SK-N-SH treated with all-trans-retinoic acid at 6 μM for 48 hours (cell line): Measurements from ENCODE around the gene NRF1.
"Not testable (repeated sequence)": the region's sequence is repeated elsewhere in the genome, so short reads cannot be mapped to it uniquely, and the experiment has no call there.

Source experiments
- ATAC-seq: fragments of 200-7000 bp; cut with Tn5 transposase; 3 replicates; pipeline ENCODE4 v1.9.1; 2020; ENCODE audit warnings: mild to moderate bottlenecking, moderate library complexity
- ARNTL ChIP-seq: fragments of 450-650 bp; formaldehyde crosslinking; IDR thresholded peaks from 2 replicates; pipeline ENCODE4 v1.5.0; 2020; ENCODE audit warnings: low read depth, mild to moderate bottlenecking, moderate library complexity, borderline replicate concordance
- BACH2 ChIP-seq: fragments of 250-450 bp; sonication (Bioruptor Pico); IDR thresholded peaks from 2 replicates; pipeline ENCODE4 v1.9.0; 2021; ENCODE audit warnings: mild to moderate bottlenecking, borderline replicate concordance
- CREB5 ChIP-seq: fragments of 250-450 bp; sonication (Bioruptor Pico); IDR thresholded peaks from 2 replicates; pipeline ENCODE4 v1.5.1; 2020; ENCODE audit warnings: low read depth, mild to moderate bottlenecking, moderate library complexity
- CSDC2 ChIP-seq: fragments of 250-450 bp; sonication (Bioruptor Pico); IDR thresholded peaks from 2 replicates; pipeline ENCODE4 v1.5.0; 2020; ENCODE audit warnings: mild to moderate bottlenecking, moderate library complexity
- CSRNP3 ChIP-seq: fragments of 250-450 bp; sonication (Bioruptor Pico); IDR thresholded peaks from 2 replicates; pipeline ENCODE4 v1.5.1; 2021; ENCODE audit warnings: mild to moderate bottlenecking, moderate library complexity
- ESRRG ChIP-seq: fragments of 250-450 bp; sonication (Bioruptor Pico); IDR thresholded peaks from 2 replicates; pipeline ENCODE4 v1.6.1; 2021; ENCODE audit warnings: mild to moderate bottlenecking
- GLIS3 ChIP-seq: fragments of 250-450 bp; sonication (Bioruptor Pico); IDR thresholded peaks from 2 replicates; pipeline ENCODE4 v1.5.0; 2020; ENCODE audit warnings: mild to moderate bottlenecking, moderate library complexity
- ISL1 ChIP-seq: fragments of 250-450 bp; sonication (Bioruptor Pico); IDR thresholded peaks from 2 replicates; pipeline ENCODE4 v2.1.2; 2022; ENCODE audit warnings: mild to moderate bottlenecking, moderate library complexity
- PATZ1 ChIP-seq: fragments of 250-450 bp; sonication (Bioruptor Pico); IDR thresholded peaks from 2 replicates; pipeline ENCODE4 v1.8.0; 2020; ENCODE audit warnings: mild to moderate bottlenecking, moderate library complexity, borderline replicate concordance
- POU6F1 ChIP-seq: fragments of 250-450 bp; sonication (Bioruptor Pico); IDR thresholded peaks from 2 replicates; pipeline ENCODE4 v1.8.0; 2021; ENCODE audit warnings: low read depth, mild to moderate bottlenecking, moderate library complexity, borderline replicate concordance
- PPARA ChIP-seq: fragments of 250-450 bp; sonication (Bioruptor Pico); IDR thresholded peaks from 2 replicates; pipeline ENCODE4 v1.5.0; 2020; ENCODE audit warnings: mild to moderate bottlenecking, borderline replicate concordance
- RARB ChIP-seq: fragments of 250-450 bp; sonication (Bioruptor Pico); IDR thresholded peaks from 2 replicates; pipeline ENCODE4 v1.8.0; 2021; ENCODE audit warnings: mild to moderate bottlenecking, moderate library complexity
- SNAI2 ChIP-seq: fragments of 250-450 bp; sonication (Bioruptor Pico); IDR thresholded peaks from 2 replicates; pipeline ENCODE4 v1.5.0; 2020; ENCODE audit warnings: mild to moderate bottlenecking, moderate library complexity
- TCF4 ChIP-seq: fragments of 250-450 bp; sonication (Bioruptor Pico); IDR thresholded peaks from 2 replicates; pipeline ENCODE4 v1.8.0; 2021; ENCODE audit warnings: mild to moderate bottlenecking, moderate library complexity, borderline replicate concordance
- TOX ChIP-seq: fragments of 250-450 bp; sonication (Bioruptor Pico); IDR thresholded peaks from 2 replicates; pipeline ENCODE4 v1.8.0; 2021; ENCODE audit warnings: mild to moderate bottlenecking, moderate library complexity, borderline replicate concordance
- ZC3H10 ChIP-seq: fragments of 250-450 bp; sonication (Bioruptor Pico); IDR thresholded peaks from 2 replicates; pipeline ENCODE4 v1.5.1; 2021; ENCODE audit warnings: mild to moderate bottlenecking, moderate library complexity
- ZFP3 ChIP-seq: fragments of 250-450 bp; sonication (Bioruptor Pico); IDR thresholded peaks from 2 replicates; pipeline ENCODE4 v1.5.0; 2020; ENCODE audit warnings: mild to moderate bottlenecking, moderate library complexity
- ZFP30 ChIP-seq: fragments of 450-650 bp; formaldehyde crosslinking; IDR thresholded peaks from 2 replicates; pipeline ENCODE4 v1.5.0; 2022; ENCODE audit warnings: mild to moderate bottlenecking, moderate library complexity
- ZNF70 ChIP-seq: fragments of 450-650 bp; formaldehyde crosslinking; IDR thresholded peaks from 2 replicates; pipeline ENCODE4 v1.5.0; 2020; ENCODE audit warnings: mild to moderate bottlenecking, moderate library complexity
- ZNF8 ChIP-seq: fragments of 450-650 bp; formaldehyde crosslinking; IDR thresholded peaks from 2 replicates; pipeline ENCODE4 v1.5.0; 2020; ENCODE audit warnings: mild to moderate bottlenecking, moderate library complexity

NRF1 gene

GRCh38 chr7:129576138-129576537 lies 35.4 kb upstream of the NRF1 start (continued):
- TF ChIP-seq POU6F1 (CRISPR knock-in tag) (no peak), CREB5 (CRISPR knock-in tag) (no peak), ZNF8 (no peak), ISL1 (CRISPR knock-in tag) (no peak)

- ATAC-seq, result no peak
- TF ChIP-seq BACH2 (CRISPR knock-in tag) (no peak), CSDC2 (CRISPR knock-in tag) (no peak), ZC3H10 (CRISPR knock-in tag) (no peak), ARNTL (CRISPR knock-in tag) (no peak)
- TF ChIP-seq, all 23 proteins: peak for 0
Measured at GRCh38 chr7:129578829-129579228, 32.7 kb upstream of the NRF1 start.

GRCh38 chr7:129586179-129586578 lies 25.3 kb upstream of the NRF1 start:
- not testable (repeated sequence) for ATAC-seq

GRCh38 chr7:129588268-129588667 lies 23.3 kb upstream of the NRF1 start:
- no peak for TF ChIP-seq SNAI2 (CRISPR knock-in tag)
- TF ChIP-seq ISL1 (CRISPR knock-in tag), result no peak
- no peak for TF ChIP-seq TCF4
- TF ChIP-seq PPARA (CRISPR knock-in tag), result no peak
- no peak for TF ChIP-seq RARB (CRISPR knock-in tag)
- TF ChIP-seq ARNTL (CRISPR knock-in tag), result no peak
- no peak for TF ChIP-seq POU6F1 (CRISPR knock-in tag)
- TF ChIP-seq GLIS3 (CRISPR knock-in tag), result no peak
- TF ChIP-seq ZNF8, result no peak
- no peak for TF ChIP-seq PATZ1 (CRISPR knock-in tag)
- ATAC-seq, result no peak

GRCh38 chr7:129591868-129592267 lies 19.7 kb upstream of the NRF1 start:
- ATAC-seq, result no peak
- no peak for TF ChIP-seq PATZ1 (CRISPR knock-in tag)

- not testable (repeated sequence) for ATAC-seq
Measured at GRCh38 chr7:129596386-129596785, 15.1 kb upstream of the NRF1 start.

GRCh38 chr7:129597672-129598071 lies 13.8 kb upstream of the NRF1 start:
- TF ChIP-seq ZNF8 (no peak), POU6F1 (CRISPR knock-in tag) (no peak), CSRNP3 (no peak), ZFP30 (no peak), ZNF70 (CRISPR knock-in tag) (no peak), TOX (CRISPR knock-in tag) (no peak), RARB (CRISPR knock-in tag) (no peak), ESRRG (no peak), ZFP3 (CRISPR knock-in tag) (no peak), PPARA (CRISPR knock-in tag) (no peak)
- no peak for ATAC-seq
